GM12878 (cell line): ENCODE measurements around the gene B4GALT5. TPM values are rescaled to one million over a fixed set of nuclear protein-coding genes. Genes with fewer than 3 reads are reported as not detected.
"Not testable (repeated sequence)": the region's sequence is repeated elsewhere in the genome, so short reads cannot be mapped to it uniquely, and the experiment has no call there.

ENCODE experiments used
- ATAC-seq: fragments of 200-7000 bp; cut with Tn5 transposase; 3 replicates; pipeline ENCODE4 v1.9.1; 2020; ENCODE audit warnings: mild to moderate bottlenecking, moderate library complexity
- BruUV-seq: library from RNA; stranded (reverse); fragments of 400-500 nt; replicated peaks from 2 replicates; lab custom pipeline; 2021; lab: Mats Ljungman, UMichigan
- CTCF ChIA-PET: fragments of 300-600 bp; sonication (Branson Sonifier 250); formaldehyde crosslinking; extraction: SDS; loops from one replicate; lab custom pipeline; 2021; ENCODE audit warnings: inconsistent platforms; lab: Yijun Ruan, JAX
- POLR2A ChIA-PET: fragments of 350-600 bp; formaldehyde crosslinking; extraction: SDS; loops from one replicate; lab custom pipeline; 2021; ENCODE audit warnings: inconsistent platforms; lab: Charles Lee
- RAD21 ChIA-PET: fragments of 300-600 bp; sonication (Branson Sonifier 250); formaldehyde crosslinking; loops from one replicate; lab custom pipeline; 2023; ENCODE audit warnings: antibody characterized with exemption; ENCODE audit not compliant: unreplicated experiment; lab: Charles Lee
- SMC1A ChIA-PET: fragments of 300-600 bp; sonication (Branson Sonifier 250); formaldehyde crosslinking; loops from one replicate; lab custom pipeline; 2023; ENCODE audit not compliant: unreplicated experiment, uncharacterized antibody; lab: Charles Lee
- DNase-seq: peaks from one replicate; pipeline ENCODE4 v3.0.0-alpha.2; 2011; ENCODE audit warnings: low read depth, low spot score
- FAIRE-seq: peaks from 3 replicates; lab custom pipeline; 2011; peaks lifted over from hg19 to GRCh38; lab: Jason Lieb, UNC
- H2AFZ ChIP-seq: 2 replicates; pipeline ENCODE4 v1.6.0; 2011; ENCODE audit warnings: low read depth, low read length, control low read depth; ENCODE audit not compliant: control insufficient read depth
- H3K27ac ChIP-seq: 2 replicates; pipeline ENCODE4 v1.5.1; 2011; ENCODE audit warnings: control low read depth; ENCODE audit not compliant: control insufficient read depth, insufficient read depth
- H3K27me3 ChIP-seq, 2 experiments: replicated peaks in 1 of 2; 2 replicates each; pipeline versions ENCODE4 v1.6.0 to v1.6.1; 2011; ENCODE audit warnings: low read length in 1 of 2; ENCODE audit not compliant: control insufficient read depth in 2 of 2, insufficient read depth in 2 of 2
- H3K36me3 ChIP-seq, 2 experiments: 2 replicates each; pipeline ENCODE4 v1.5.1; 2011; ENCODE audit warnings: low read length in 1 of 2; ENCODE audit not compliant: control insufficient read depth in 2 of 2, insufficient read depth in 2 of 2
- H3K4me1 ChIP-seq: 2 replicates; pipeline ENCODE4 v1.6.1; 2011; ENCODE audit warnings: mild to moderate bottlenecking, low read length, moderate library complexity, mixed read lengths; ENCODE audit not compliant: control insufficient read depth, insufficient read depth
- H3K4me2 ChIP-seq: 2 replicates; pipeline ENCODE4 v1.6.0; 2011; ENCODE audit warnings: control low read depth; ENCODE audit not compliant: control insufficient read depth, insufficient read depth
- H3K4me3 ChIP-seq: fragments of 200-600 bp; sonication (generic); 2 replicates; pipeline ENCODE4 v1.5.1; 2016
- H3K79me2 ChIP-seq: 2 replicates; pipeline ENCODE4 v1.6.0; 2011; ENCODE audit warnings: low read length; ENCODE audit not compliant: control insufficient read depth, insufficient read depth
- H3K9ac ChIP-seq: 2 replicates; pipeline ENCODE4 v1.8.0; 2011; ENCODE audit warnings: low read length, control low read depth, mixed read lengths; ENCODE audit not compliant: control insufficient read depth, insufficient read depth
- H3K9me3 ChIP-seq: replicated peaks from 3 replicates; pipeline ENCODE4 v1.5.1; 2011; ENCODE audit warnings: mild to moderate bottlenecking, low read length; ENCODE audit not compliant: control insufficient read depth, insufficient read depth
- H4K20me1 ChIP-seq: 2 replicates; pipeline ENCODE4 v1.6.0; 2011; ENCODE audit not compliant: control insufficient read depth, insufficient read depth
- E2F8 ChIP-seq: fragments of 450-650 bp; IDR thresholded peaks from 2 replicates; pipeline ENCODE4 v1.6.1; 2018; ENCODE audit warnings: mild to moderate bottlenecking, low read depth, moderate library complexity; ENCODE audit not compliant: partially characterized antibody
- LARP7 ChIP-seq: fragments of 450-650 bp; IDR thresholded peaks from 2 replicates; pipeline ENCODE4 v1.6.1; 2017; ENCODE audit warnings: mild to moderate bottlenecking
- MYB ChIP-seq: fragments of 150-350 bp; IDR thresholded peaks from 2 replicates; pipeline ENCODE4 v1.6.1; 2014; ENCODE audit warnings: mild to moderate bottlenecking, low read depth, low read length, borderline replicate concordance
- SUPT20H ChIP-seq: IDR thresholded peaks from 2 replicates; pipeline ENCODE4 v1.6.1; 2011; ENCODE audit warnings: low read depth, mild to moderate bottlenecking, low read length, moderate library complexity, borderline replicate concordance; ENCODE audit not compliant: control insufficient read depth
- ZNF217 ChIP-seq: fragments of 450-650 bp; IDR thresholded peaks from 2 replicates; pipeline ENCODE4 v1.6.1; 2017; ENCODE audit warnings: antibody characterized with exemption, mild to moderate bottlenecking
- WGBS: methylation state at CpG from one replicate; pipeline ENCODE4 v1.1.6; 2016; ENCODE audit warnings: low lambda C conversion rate; ENCODE audit not compliant: insufficient replicate concordance, insufficient coverage; ENCODE audit errors: missing lambda C conversion rate; 5-methylcytosine and 5-hydroxymethylcytosine counted together
- in situ Hi-C: fragments of 300-500 bp; cut with MboI; formaldehyde crosslinking; loops from 9 replicates; pipeline ENCODE4 v1.14.3; 2018; ENCODE audit warnings: mixed read lengths
- intact Hi-C: fragments of 100-400 bp; cut with micrococcal nuclease; formaldehyde crosslinking; loops from one replicate; pipeline ENCODE4 v1.14.2; 2022; ENCODE audit not compliant: unreplicated experiment
- polyA plus RNA-seq, 11 experiments: library from polyadenylated mRNA; depleted of rRNA in 4 of 11; unstranded in 6 of 11; stranded (reverse) in 5 of 11; fragments of >200 nt; fragmentation: Nextera tagmentation in 4 of 11; fragmentation: Illumina TruSeq in 1 of 11; extraction: Ambion mirVana in 4 of 11; extraction: Trizol in 1 of 11; gene quantifications; 1 replicate in 1 of 11; 2 replicates in 10 of 11; pipeline versions ENCODE4 v1.2.1 to v1.2.3, GENCODE V29; 2011 to 2016; ENCODE audit warnings: inconsistent platforms in 2 of 11, missing spikeins in 2 of 11, low read depth in 1 of 11
- total RNA-seq, 4 experiments: library from RNA; depleted of rRNA in 3 of 4; stranded (reverse); fragments of >200 nt in 3 of 4; fragmentation: Illumina TruSeq in 1 of 4; extraction: Trizol in 1 of 4; gene quantifications; 2 replicates each; pipeline versions ENCODE4 v1.2.1 to v1.2.3, GENCODE V29; 2013 to 2021
- TF ChIP-seq, protein P1 (sequence below): fragments of 450-650 bp; IDR thresholded peaks from 2 replicates; pipeline ENCODE4 v1.6.1; 2014; ENCODE audit warnings: mild to moderate bottlenecking

The B4GALT5 gene
- total and polyA plus RNA-seq, 10 of the 15 experiments (the other 5 are each of a cell fraction or from before 2014, with no cell fraction given): 2.0 to 55.5 (median 20.2) TPM

DNA sequence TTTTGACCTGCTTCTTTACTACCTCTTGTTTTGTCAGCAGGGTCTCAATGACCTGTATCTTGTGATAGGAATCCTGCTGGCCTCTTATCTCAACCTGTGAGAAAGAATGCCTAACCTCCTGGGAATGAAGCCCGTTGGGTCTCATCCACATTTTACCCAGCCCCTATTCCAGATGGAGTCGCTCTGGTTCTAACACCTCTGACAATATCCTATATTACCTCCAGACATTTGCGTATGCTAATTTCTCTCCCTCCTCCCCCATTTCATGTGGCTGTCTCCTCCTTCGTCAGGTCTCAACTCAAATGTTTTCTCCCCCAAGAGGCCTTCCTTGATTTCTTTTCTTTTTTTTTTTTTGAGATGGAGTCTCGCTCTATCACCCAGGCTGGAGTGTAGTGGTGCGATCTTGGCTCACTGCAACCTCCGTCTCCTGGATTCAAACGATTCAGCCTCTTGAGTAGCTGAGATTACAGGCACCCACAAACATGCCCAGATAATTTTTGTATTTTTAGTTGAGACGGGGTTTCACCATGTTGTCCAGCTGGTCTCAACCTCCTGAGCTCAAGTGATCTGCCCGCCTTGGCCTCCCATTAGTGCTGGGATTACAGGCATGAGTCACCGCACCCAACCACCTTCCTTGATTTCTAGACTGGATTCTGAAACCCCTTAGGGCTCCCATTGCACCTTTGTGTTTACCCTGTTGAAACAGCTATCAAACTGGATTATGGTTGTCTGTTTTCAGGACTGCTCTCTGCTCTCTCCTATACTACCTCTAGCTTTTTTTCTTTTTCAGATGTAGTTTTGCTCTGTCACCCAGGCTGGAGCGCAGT is 49.5 kb upstream of the B4GALT5 start (continued):
- TF ChIP-seq E2F8 (no peak), LARP7 (no peak), SUPT20H (no peak), MYB (no peak), ZNF217 (no peak)
- TF ChIP-seq, protein P1, sequence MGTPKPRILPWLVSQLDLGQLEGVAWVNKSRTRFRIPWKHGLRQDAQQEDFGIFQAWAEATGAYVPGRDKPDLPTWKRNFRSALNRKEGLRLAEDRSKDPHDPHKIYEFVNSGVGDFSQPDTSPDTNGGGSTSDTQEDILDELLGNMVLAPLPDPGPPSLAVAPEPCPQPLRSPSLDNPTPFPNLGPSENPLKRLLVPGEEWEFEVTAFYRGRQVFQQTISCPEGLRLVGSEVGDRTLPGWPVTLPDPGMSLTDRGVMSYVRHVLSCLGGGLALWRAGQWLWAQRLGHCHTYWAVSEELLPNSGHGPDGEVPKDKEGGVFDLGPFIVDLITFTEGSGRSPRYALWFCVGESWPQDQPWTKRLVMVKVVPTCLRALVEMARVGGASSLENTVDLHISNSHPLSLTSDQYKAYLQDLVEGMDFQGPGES: no peak

GRCh38 chr20:49761888-49762287 is 48.2 kb upstream of the B4GALT5 start:
- H3K4me2 ChIP-seq, BruUV-seq, intact Hi-C loops, H3K9me3 ChIP-seq, H3K79me2 ChIP-seq, H2AFZ ChIP-seq, DNase-seq, H3K4me1 ChIP-seq, CTCF ChIA-PET, H4K20me1 ChIP-seq, ATAC-seq, H3K27me3 ChIP-seq, H3K9ac ChIP-seq, POLR2A ChIA-PET, H3K36me3 ChIP-seq, H3K27ac ChIP-seq, FAIRE-seq, in situ Hi-C loops, H3K4me3 ChIP-seq: not testable (repeated sequence)
- ChIA-PET SMC1A (interaction anchor here (1.3 kb wide), 1 partner anchor 14 kb away, joined by 3 read pairs; no protein-coding TSS in a partner anchor), RAD21 (interaction anchor here (0.6 kb wide), 1 partner anchor 18 kb away, joined by 3 read pairs; no protein-coding TSS in a partner anchor)
- WGBS: 71% methylated on average over 7 of the region's 7 CpGs
